CD4-positive, alpha-beta T cell treated with Interferon alpha-2 for 1 hour (primary cell): ENCODE data around the gene RGL4.
"Not testable (repeated sequence)": the region's sequence is repeated elsewhere in the genome, so short reads cannot be mapped to it uniquely, and the experiment has no call there.

Source experiments
- DNase-seq, 2 donors: peaks; one replicate each; pipeline ENCODE4 v3.0.0-alpha.2; 2020 to 2022

Gene RGL4

DNA sequence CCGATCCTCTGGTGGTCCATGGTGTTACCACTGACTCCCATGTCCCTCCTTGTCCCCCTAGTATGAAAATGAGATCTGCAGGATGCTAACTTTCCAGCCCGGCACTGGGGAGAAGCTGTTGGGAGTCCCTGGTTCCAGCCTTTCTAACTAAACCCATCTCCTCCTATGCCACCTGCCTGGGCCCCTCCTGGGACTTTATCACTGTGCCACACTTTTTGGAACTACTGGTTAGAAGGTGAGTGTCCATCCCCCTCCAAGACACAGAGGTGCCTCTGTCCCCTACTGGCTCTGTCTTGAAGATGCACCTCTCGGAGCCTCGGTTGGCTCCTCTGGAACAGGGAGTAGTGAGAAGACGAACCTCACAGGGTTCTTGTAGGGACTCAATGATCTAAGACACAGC is at the start of gene RGL4:
RGL4 (plus strand) TSS at position 301 of the 400 bp plus-strand sequence. CDS start 1,018 bp downstream, outside the sequence.
- no peak for DNase-seq

- DNase-seq, result not testable (repeated sequence)
These were observed 44.3 kb upstream of the RGL4 start for GRCh38 chr22:23646526-23646925.

- no peak for DNase-seq
These were observed 41.7 kb upstream of the RGL4 start for GRCh38 chr22:23649071-23649501.

DNA sequence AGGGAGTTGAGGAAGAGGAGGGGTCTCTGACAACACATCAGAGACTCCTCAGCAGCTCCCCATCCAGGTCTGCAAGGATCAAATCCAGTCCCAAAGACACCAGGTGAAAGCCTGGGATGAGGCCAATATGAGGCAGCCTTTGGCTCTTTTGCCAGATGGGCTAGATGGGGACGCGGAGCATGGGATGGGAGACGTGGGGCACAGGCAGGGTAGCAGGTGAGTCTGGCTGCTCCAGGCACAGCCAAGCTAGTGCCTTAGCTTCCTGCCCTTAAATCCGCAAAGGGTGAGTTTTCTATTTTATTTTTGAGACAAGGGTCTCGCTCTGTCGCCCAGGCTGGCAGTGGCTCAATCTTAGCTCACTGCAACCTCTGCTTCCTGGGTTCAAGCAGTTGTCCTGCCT is 39.1 kb upstream of the RGL4 start:
- DNase-seq, result no peak

GRCh38 chr22:23652286-23652685 is 38.5 kb upstream of the RGL4 start:
- no peak for DNase-seq

DNA sequence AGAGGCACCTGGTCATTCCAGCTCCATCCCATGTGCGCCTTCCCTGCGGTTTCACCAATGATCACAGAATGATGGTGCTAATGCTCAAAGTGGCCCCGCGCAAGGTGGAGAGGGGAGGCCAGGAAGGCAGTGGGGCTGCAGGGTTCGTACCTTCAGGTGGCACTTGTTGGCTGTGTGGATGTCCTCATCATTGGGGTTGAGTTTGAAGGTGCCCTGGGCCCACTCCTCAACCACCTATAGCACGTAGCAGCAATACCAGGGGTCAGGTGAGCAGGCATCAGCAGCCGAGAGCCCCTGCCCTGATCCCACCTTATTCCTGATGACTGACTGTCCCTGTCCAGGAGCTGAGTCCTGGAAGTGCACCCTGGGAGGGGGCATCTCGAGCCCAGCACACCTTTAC is 38.1 kb upstream of the RGL4 start:
- no peak for DNase-seq

DNA sequence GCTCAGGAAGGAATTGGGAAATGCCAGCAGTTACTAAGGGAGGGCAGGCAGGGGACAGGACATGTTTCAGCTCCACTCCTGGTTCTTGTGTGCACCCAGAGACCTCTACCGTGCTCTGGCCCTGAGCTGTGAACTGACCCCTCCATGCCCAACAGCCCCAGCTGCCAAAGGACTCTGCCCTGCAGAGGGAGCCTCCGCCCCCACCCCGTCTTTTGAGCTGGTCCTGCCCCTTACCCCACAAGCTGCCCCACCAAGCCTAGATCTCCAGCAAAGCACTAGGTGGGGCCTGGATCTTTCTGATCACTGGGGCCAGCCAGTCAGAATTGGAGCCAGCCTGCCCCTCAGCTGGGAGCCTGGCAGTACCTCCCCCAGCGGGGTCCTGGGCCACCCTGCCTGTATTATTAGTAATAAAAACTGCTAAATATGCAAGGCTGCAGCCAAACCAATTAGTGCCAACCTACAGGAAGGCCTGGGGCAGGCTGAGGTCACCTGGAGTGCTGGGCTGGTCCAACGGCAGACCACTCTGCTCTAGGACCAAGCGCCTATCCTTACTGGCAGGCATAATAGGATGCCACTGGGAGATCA is 34.8 kb upstream of the RGL4 start:
- DNase-seq, result no peak

GRCh38 chr22:23657727-23658126 is 33.1 kb upstream of the RGL4 start:
- DNase-seq, result no peak

GRCh38 chr22:23660381-23660780 is 30.4 kb upstream of the RGL4 start:
- not testable (repeated sequence) for DNase-seq

DNA sequence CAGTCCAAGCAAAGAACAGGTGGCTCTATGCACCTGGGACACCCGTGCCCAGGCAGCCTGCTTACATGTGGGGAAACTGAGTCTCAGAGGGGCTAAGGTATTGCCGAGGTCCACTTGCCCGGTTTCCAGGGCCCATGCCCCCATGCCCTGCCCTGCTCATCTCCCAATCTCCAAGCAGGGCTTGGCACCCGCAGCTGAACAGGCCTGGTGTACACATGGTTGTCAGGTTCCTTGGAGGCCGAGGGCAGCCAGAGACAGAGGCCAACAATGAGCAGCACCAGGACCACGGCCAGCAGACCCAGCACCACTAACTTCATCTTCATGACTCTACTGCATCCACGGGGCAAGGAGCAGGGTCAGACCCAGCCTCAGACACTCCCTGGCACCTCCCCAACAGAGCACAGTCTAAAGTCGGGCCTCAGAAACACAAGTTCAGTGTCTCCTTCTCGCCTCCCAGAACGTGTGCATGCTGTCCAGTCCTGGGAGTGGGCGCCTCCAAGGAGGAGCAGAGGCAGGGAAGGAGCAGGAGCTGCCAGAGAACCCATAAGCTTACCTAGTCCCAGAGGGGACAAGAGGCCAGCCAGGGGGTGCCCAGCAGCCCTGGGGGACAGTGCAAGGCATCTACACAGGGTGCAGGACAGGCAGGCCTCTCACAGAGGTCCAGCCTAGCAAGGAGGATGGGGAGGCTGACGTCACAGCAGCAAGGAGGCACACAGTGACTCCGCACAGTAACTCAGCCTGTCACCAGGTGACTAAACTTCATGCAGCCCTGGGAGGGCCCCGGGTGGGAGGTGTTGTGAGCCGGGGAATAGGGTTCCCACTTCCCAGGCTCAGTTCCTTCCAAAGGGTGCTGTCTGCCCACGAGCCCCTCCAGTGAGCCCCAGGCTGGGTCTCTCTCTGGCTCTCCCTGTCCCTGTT is 20.2 kb upstream of the RGL4 start:
- DNase-seq, result no peak

GRCh38 chr22:23671387-23671786 is 19.4 kb upstream of the RGL4 start:
- DNase-seq, result not testable (repeated sequence)

GRCh38 chr22:23672307-23673049 is 18.3 kb upstream of the RGL4 start:
- not testable (repeated sequence) for DNase-seq

- no peak for DNase-seq
These were observed 17.7 kb upstream of the RGL4 start for GRCh38 chr22:23673050-23673620.

- DNase-seq, result no peak
These were observed 16.8 kb upstream of the RGL4 start for GRCh38 chr22:23673826-23674690.

DNA sequence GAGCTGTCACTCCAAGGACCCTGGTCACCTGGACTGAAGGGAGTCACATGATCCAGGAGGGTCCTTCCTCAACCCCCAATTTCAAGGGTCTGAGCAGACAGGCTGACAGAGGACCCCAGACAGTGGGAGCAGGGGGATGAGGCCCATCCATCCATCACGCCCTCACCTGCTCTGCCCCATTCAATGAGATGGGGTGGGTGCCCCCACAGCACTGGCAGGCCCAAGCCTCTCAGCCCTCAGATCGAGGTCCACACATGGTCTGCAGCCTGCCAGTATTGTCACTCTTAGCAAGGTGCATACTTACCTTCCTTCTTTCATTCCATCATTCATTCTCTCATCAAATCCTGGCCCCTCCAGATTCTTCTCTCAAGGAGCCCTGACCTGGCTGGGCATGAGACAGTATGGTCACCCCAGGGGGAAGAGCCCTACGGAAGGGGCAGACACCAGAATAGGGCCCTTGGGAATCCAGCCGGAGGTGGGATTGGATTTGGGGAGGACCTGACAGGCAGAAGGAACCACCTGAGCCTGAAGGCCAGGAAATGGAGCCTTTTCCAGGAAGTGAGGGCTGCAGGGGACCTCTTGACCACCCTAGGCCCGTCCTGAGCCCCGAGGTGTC is 15.8 kb upstream of the RGL4 start:
- not testable (repeated sequence) for DNase-seq

- peak; percentile 18 to 23 for DNase-seq
These were observed 15.1 kb upstream of the RGL4 start for GRCh38 chr22:23675502-23676415.

- not testable (repeated sequence) for DNase-seq
These were observed 13.7 kb upstream of the RGL4 start for GRCh38 chr22:23676841-23677700.

- no peak for DNase-seq
These were observed 13.2 kb upstream of the RGL4 start for GRCh38 chr22:23677701-23677995.

DNA sequence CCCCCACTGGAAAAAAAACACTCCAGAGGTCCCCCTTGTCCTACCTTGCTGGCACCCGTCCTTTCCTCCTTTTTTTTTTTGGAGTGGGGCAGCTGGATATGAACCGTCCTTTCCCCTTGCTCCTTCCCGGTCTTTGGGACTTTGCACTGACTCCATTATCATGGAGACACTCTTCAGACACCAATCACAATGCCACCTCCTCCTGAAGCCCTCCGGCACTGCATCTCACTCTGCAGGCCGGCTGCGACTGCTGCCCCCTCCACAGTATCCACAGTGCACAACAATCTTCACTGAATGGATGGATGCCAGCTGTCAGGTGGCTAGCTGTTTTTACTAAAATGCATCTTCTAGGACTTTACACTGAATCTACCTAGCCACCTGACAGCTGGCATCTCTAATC is 12.7 kb upstream of the RGL4 start:
- DNase-seq, result no peak
